Thyroid gland (tissue), 4 donors: ENCODE measurements around the gene APBB1IP. TPM values are rescaled to one million over a fixed set of nuclear protein-coding genes. Genes with fewer than 3 reads are reported as not detected.
"Not testable (repeated sequence)": the region's sequence is repeated elsewhere in the genome, so short reads cannot be mapped to it uniquely, and the experiment has no call there.

ENCODE experiments used
- DNase-seq, 2 donors: peaks; one replicate each; pipeline ENCODE4 v3.0.0-alpha.2; 2019
- H3K27ac ChIP-seq, 3 donors: fragments of 200-600 bp; sonication (generic); 1 replicate in 2 of 3; 2 replicates in 1 of 3; pipeline ENCODE4 v1.5.1; 2016 to 2019; ENCODE audit warnings: mild to moderate bottlenecking in 1 of 3, moderate library complexity in 1 of 3
- H3K27me3 ChIP-seq: fragments of 200-600 bp; sonication (generic); one replicate; pipeline ENCODE4 v1.5.1; 2019
- H3K36me3 ChIP-seq, 2 donors: fragments of 200-600 bp; sonication (generic); one replicate each; pipeline ENCODE4 v1.5.1; 2016 to 2019
- H3K4me1 ChIP-seq, 2 donors: fragments of 200-600 bp; sonication (generic); one replicate each; pipeline ENCODE4 v1.5.1; 2017 to 2019
- H3K4me3 ChIP-seq, 3 donors: fragments of 200-600 bp; sonication (generic); replicated peaks in 1 of 3; 1 replicate in 2 of 3; 2 replicates in 1 of 3; pipeline ENCODE4 v1.5.1; 2016; ENCODE audit warnings: mild to moderate bottlenecking in 1 of 3
- H3K9me3 ChIP-seq: fragments of 200-600 bp; sonication (generic); one replicate; pipeline ENCODE4 v1.5.1; 2017
- CTCF ChIP-seq, 6 experiments: fragments of 200-600 bp in 3 of 6; fragments of 450-650 bp in 3 of 6; sonication (generic) in 3 of 6; IDR thresholded peaks; one replicate each; pipeline ENCODE4 v1.5.1; 2016 to 2019; ENCODE audit warnings: antibody characterized with exemption in 6 of 6, mild to moderate bottlenecking in 2 of 6, inconsistent platforms in 1 of 6, moderate library complexity in 1 of 6
- POLR2A ChIP-seq, 2 donors: fragments of 450-650 bp; IDR thresholded peaks; one replicate each; pipeline ENCODE4 v1.6.1; 2017; ENCODE audit warnings: antibody characterized with exemption in 2 of 2, mild to moderate bottlenecking in 2 of 2, moderate library complexity in 1 of 2
- WGBS, 2 donors: methylation state at CpG; one replicate each; pipeline ENCODE4 v1.1.5; 2017; 5-methylcytosine and 5-hydroxymethylcytosine counted together
- intact Hi-C: fragments of 100-400 bp; cut with DNase I; formaldehyde crosslinking; loops from one replicate; pipeline ENCODE4 v1.15.1; 2023
- total RNA-seq, 4 donors: library from RNA; depleted of rRNA; stranded (reverse); fragments of >200 nt; gene quantifications; one replicate each; pipeline ENCODE4 v1.2.3, GENCODE V29; 2016

APBB1IP gene
- total RNA-seq, 4 donors from 2014 or later = 1.5 to 4.3 (median 2.2) TPM

- Histone ChIP-seq H3K27me3 (no peaks in the 10 kb centered on the region), H3K9me3 (no peaks in the 10 kb centered on the region)
These were observed 141.3 kb downstream of the APBB1IP start for GRCh38 chr10:26579256-26580063.

GRCh38 chr10:26586211-26586610 lies 148.1 kb downstream of the APBB1IP start:
- no peak for DNase-seq

More at GRCh38 chr10:26579256-26580063, 141.3 kb downstream of the APBB1IP start:
- intact Hi-C loops = no loop called here
- DNase-seq = peak in 1 of 2 donors; percentile 11
- no peak overlapping the region for H3K27ac ChIP-seq
- no peak overlapping the region for H3K4me3 ChIP-seq
- 91 to 92% methylated on average over 23 of the region's 26 CpGs for WGBS, 2 donors
- no peaks in the 10 kb centered on the region for H3K4me1 ChIP-seq
- TF ChIP-seq POLR2A (IDR thresholded peaks at IDR 0.05) (no peak), CTCF (IDR thresholded peaks at IDR 0.05) (no peak)
- no peaks in the 10 kb centered on the region for H3K36me3 ChIP-seq

GRCh38 chr10:26588611-26589010 lies 150.5 kb downstream of the APBB1IP start:
- Histone ChIP-seq H3K9me3 (no peaks in the 10 kb centered on the region), H3K4me3 (no peak overlapping the region), H3K27me3 (no peaks in the 10 kb centered on the region), H3K36me3 (no peaks in the 10 kb centered on the region), H3K27ac (no peak overlapping the region), H3K4me1 (no peaks in the 10 kb centered on the region)
- TF ChIP-seq CTCF (IDR thresholded peaks at IDR 0.05) (no peak), POLR2A (IDR thresholded peaks at IDR 0.05) (no peak)
- 88 to 95% methylated on average over 7 to 10 of the region's 12 CpGs for WGBS, 2 donors
- no peak for DNase-seq
- intact Hi-C loops = no loop called here

More at GRCh38 chr10:26586211-26586610, 148.1 kb downstream of the APBB1IP start:
- Histone ChIP-seq H3K27ac (no peak overlapping the region), H3K9me3 (no peaks in the 10 kb centered on the region), H3K36me3 (no peaks in the 10 kb centered on the region), H3K27me3 (no peaks in the 10 kb centered on the region), H3K4me1 (no peaks in the 10 kb centered on the region), H3K4me3 (no peak overlapping the region)
- WGBS, 2 donors = 87 to 88% methylated on average over 10 to 11 of the region's 11 CpGs
- no peak for TF ChIP-seq CTCF (IDR thresholded peaks at IDR 0.05)
- no peak for TF ChIP-seq POLR2A (IDR thresholded peaks at IDR 0.05)
- intact Hi-C loops = no loop called here

GRCh38 chr10:26589813-26590212 lies 151.7 kb downstream of the APBB1IP start:
- H3K27ac ChIP-seq, H3K4me1 ChIP-seq, H3K36me3 ChIP-seq, intact Hi-C loops, H3K9me3 ChIP-seq, H3K27me3 ChIP-seq, DNase-seq, H3K4me3 ChIP-seq: not testable (repeated sequence)
- WGBS, 2 donors = 64 to 68% methylated on average over 5 of the region's 5 CpGs

GRCh38 chr10:26593896-26594295 lies 155.8 kb downstream of the APBB1IP start:
- no peak overlapping the region for H3K4me3 ChIP-seq
- no peaks in the 10 kb centered on the region for H3K4me1 ChIP-seq
- intact Hi-C loops = no loop called here
- DNase-seq = no peak
- no peak overlapping the region for H3K27ac ChIP-seq
- no peaks in the 10 kb centered on the region for H3K36me3 ChIP-seq
- no peaks in the 10 kb centered on the region for H3K27me3 ChIP-seq
- no peak for TF ChIP-seq POLR2A (IDR thresholded peaks at IDR 0.05)
- TF ChIP-seq CTCF (IDR thresholded peaks at IDR 0.05) = no peak
- 47 to 55% methylated on average over 16 to 19 of the region's 19 CpGs for WGBS, 2 donors
- no peaks in the 10 kb centered on the region for H3K9me3 ChIP-seq

GRCh38 chr10:26603283-26603682 lies 165.1 kb downstream of the APBB1IP start:
- intact Hi-C loops, DNase-seq, H3K4me1 ChIP-seq, H3K9me3 ChIP-seq, H3K36me3 ChIP-seq, H3K4me3 ChIP-seq, H3K27me3 ChIP-seq, H3K27ac ChIP-seq: not testable (repeated sequence)
- WGBS, 2 donors = 63 to 75% methylated on average over 2 of the region's 2 CpGs

- H3K27me3 ChIP-seq, DNase-seq, H3K36me3 ChIP-seq, intact Hi-C loops, H3K27ac ChIP-seq, H3K9me3 ChIP-seq, H3K4me3 ChIP-seq, H3K4me1 ChIP-seq: not testable (repeated sequence)
- WGBS, 2 donors = 82 to 87% methylated on average over 13 of the region's 13 CpGs
These were observed 166.4 kb downstream of the APBB1IP start for GRCh38 chr10:26604320-26605093.
